ENCODE results near the gene SRSF1.
A peak's percentile ranks its signal among the peaks of the same experiment; 100 is the strongest.
"Not testable (repeated sequence)": the region's sequence is repeated elsewhere in the genome, so short reads cannot be mapped to it uniquely, and the experiment has no call there.

Gene SRSF1

DNA sequence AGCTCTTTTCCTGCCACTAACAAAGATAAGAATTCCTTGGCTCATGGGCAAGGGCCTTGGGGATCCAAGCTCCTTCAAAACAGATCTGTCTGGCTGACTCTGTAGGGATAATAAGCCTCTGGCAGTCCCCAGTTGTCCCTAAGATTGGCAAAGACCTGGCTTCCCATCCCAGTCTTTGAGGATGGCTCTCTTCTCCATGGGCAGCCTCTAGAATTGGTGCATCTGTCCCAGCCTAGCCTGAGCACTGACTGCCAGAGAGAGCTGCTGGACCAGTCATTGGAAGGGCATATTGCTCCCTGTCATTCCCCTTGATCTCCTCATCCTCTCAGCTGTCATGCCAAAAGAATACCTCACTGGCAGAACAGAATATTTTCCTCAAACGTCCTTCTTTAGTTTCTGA lies 38.6 kb downstream of the SRSF1 start:
- Mint-ChIP-seq H3K4me1 (ENCODE audit: low read depth) (no peaks in the 10 kb centered on the region), H3K9me3 (no peaks in the 10 kb centered on the region), H3K36me3 (ENCODE audit: low read depth) (peaks cover 8% of the 10 kb centered on the region), H3K4me3 (no peak overlapping the region), H3K27me3 (peaks cover 3% of the 10 kb centered on the region), H3K27ac (no peak overlapping the region)

DNA sequence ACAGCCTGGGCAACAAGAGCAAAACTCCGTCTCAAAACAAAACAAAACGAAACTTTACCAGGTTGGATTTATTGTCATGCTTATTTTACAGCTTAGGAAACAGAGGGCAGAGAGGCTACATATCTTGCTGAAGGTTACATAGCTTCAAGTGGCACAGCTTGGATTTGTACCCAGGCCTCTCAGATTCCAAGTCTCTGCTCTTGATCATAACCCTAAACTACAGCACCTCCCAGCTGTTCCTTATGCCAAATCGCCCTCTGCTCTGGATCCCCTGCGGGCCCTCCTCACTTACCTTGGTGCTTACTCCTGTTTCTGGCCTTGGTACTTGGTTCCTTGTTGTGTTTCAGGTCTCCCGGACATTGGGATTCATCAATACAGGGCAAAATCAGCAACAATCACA lies 40.2 kb downstream of the SRSF1 start:
- Mint-ChIP-seq H3K4me1 (ENCODE audit: low read depth) (no peaks in the 10 kb centered on the region), H3K27me3 (peaks cover 7% of the 10 kb centered on the region)

DNA sequence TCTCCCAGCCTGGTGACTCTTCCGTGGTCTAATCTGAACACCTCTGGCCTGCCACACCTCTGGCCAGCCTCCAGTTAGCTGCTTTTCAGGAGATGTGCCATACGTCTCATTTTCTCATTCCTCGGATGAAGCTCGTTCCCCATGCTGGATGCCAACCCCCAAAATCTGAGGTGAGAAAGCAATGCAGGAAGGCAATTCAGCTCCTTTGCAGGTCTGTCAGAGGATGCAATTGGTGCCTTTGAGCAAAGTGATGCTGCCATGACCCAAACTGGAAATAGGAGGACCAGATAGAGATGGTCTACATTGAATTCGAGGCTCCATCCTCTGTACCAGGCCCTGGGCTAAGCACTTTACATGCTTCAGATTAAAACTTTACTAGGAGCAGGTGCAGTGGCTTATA lies 40.8 kb downstream of the SRSF1 start:
- no peak overlapping the region for H3K4me3 Mint-ChIP-seq
- H3K27ac Mint-ChIP-seq: no peak overlapping the region
- H3K36me3 Mint-ChIP-seq (ENCODE audit: low read depth): no peaks in the 10 kb centered on the region
- H3K27me3 Mint-ChIP-seq: peaks cover 7% of the 10 kb centered on the region
- H3K9me3 Mint-ChIP-seq: no peaks in the 10 kb centered on the region
- H3K4me1 Mint-ChIP-seq (ENCODE audit: low read depth): no peaks in the 10 kb centered on the region

More for the DNA sequence above, 40.2 kb downstream of the SRSF1 start:
- Mint-ChIP-seq H3K9me3 (no peaks in the 10 kb centered on the region), H3K27ac (no peak overlapping the region), H3K4me3 (no peak overlapping the region), H3K36me3 (ENCODE audit: low read depth) (no peaks in the 10 kb centered on the region)

GRCh38 chr17:57965521-57966160 lies 41.4 kb downstream of the SRSF1 start:
- Mint-ChIP-seq H3K27ac (no peak overlapping the region), H3K36me3 (ENCODE audit: low read depth) (no peaks in the 10 kb centered on the region), H3K4me3 (no peak overlapping the region), H3K27me3 (peaks cover 11% of the 10 kb centered on the region), H3K4me1 (ENCODE audit: low read depth) (no peaks in the 10 kb centered on the region), H3K9me3 (no peaks in the 10 kb centered on the region)

DNA sequence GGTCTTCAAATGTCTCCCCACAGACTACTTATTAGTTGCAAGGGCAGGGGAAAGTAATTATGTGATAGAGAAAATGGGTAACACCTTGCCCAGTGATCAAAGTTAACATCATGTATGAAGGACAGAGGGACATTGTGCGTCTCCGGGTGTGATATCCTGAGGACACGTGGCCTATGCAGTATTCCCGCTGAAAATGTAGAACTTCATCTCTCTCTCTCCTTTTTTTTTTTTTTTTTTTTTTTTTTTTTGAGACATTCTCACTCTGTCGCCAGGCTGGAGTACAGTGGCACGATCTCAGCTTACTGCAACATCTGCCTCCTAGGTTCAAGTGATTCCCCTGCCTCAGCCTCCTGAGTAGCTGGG lies 43.9 kb downstream of the SRSF1 start:
- no peak overlapping the region for H3K4me3 Mint-ChIP-seq
- peaks cover 23% of the 10 kb centered on the region for H3K27me3 Mint-ChIP-seq
- H3K36me3 Mint-ChIP-seq (ENCODE audit: low read depth): no peaks in the 10 kb centered on the region
- no peaks in the 10 kb centered on the region for H3K9me3 Mint-ChIP-seq
- no peak overlapping the region for H3K27ac Mint-ChIP-seq
- H3K4me1 Mint-ChIP-seq (ENCODE audit: low read depth): no peaks in the 10 kb centered on the region

GRCh38 chr17:57962279-57963148 lies 44.5 kb downstream of the SRSF1 start:
- Mint-ChIP-seq H3K9me3 (no peaks in the 10 kb centered on the region), H3K27ac (no peak overlapping the region), H3K4me3 (no peak overlapping the region), H3K27me3 (peaks cover 30% of the 10 kb centered on the region), H3K36me3 (ENCODE audit: low read depth) (no peaks in the 10 kb centered on the region), H3K4me1 (ENCODE audit: low read depth) (peaks cover under 1% of the 10 kb centered on the region)

DNA sequence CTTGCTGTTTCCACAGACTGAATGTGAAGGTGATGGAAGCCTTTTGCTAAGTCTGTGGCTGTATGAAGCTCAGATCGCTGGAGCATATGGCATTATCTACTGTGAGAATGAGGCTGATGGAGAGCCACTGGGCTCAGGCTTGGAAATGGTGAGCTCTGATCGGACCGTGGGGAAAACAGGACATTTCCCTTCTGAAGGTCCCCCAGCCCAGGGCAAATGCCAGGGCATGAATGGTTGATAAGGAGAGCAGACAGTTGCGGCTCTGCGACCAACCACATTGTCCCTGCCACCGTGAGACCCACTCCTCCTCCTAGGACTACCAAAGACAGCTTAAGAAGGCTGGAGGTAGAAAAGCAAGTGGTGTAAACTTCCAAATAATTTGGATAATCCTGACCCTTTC lies 47.1 kb downstream of the SRSF1 start:
- no peaks in the 10 kb centered on the region for H3K36me3 Mint-ChIP-seq (ENCODE audit: low read depth)
- H3K4me3 Mint-ChIP-seq: no peak overlapping the region
- H3K27me3 Mint-ChIP-seq: peaks cover 46% of the 10 kb centered on the region
- no peaks in the 10 kb centered on the region for H3K9me3 Mint-ChIP-seq
- H3K4me1 Mint-ChIP-seq (ENCODE audit: low read depth): peaks cover 17% of the 10 kb centered on the region
- H3K27ac Mint-ChIP-seq: no peak overlapping the region

GRCh38 chr17:57958391-57958790 lies 48.7 kb downstream of the SRSF1 start:
- Mint-ChIP-seq H3K27me3 (peaks cover 48% of the 10 kb centered on the region), H3K4me1 (ENCODE audit: low read depth) (peaks cover 25% of the 10 kb centered on the region)
- not testable (repeated sequence) for H3K4me3 Mint-ChIP-seq; H3K27ac Mint-ChIP-seq; H3K36me3 Mint-ChIP-seq (ENCODE audit: low read depth); H3K9me3 Mint-ChIP-seq

DNA sequence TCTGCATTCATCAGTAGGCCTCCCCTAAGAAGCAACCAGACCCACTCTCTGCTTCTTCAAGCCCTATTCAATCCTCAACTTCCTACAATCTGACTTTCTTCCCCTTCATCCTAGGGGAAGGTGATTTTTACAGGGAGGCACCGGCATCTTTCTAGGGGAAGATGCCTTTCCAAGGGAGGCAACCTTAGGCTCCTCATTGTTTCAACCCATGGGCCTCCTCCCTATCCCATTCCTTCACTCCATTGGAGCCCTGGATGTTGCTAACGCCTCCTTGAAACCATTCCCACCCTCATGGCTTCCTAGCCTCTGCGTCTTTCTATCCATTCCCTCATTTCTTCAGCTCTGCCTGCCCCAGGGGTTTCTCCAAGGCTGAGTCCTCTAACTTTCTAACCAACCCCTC lies 49.2 kb downstream of the SRSF1 start:
- Mint-ChIP-seq H3K9me3 (no peaks in the 10 kb centered on the region), H3K27me3 (peaks cover 53% of the 10 kb centered on the region), H3K27ac (no peak overlapping the region), H3K36me3 (ENCODE audit: low read depth) (no peaks in the 10 kb centered on the region), H3K4me3 (no peak overlapping the region), H3K4me1 (ENCODE audit: low read depth) (peaks cover 25% of the 10 kb centered on the region)

DNA sequence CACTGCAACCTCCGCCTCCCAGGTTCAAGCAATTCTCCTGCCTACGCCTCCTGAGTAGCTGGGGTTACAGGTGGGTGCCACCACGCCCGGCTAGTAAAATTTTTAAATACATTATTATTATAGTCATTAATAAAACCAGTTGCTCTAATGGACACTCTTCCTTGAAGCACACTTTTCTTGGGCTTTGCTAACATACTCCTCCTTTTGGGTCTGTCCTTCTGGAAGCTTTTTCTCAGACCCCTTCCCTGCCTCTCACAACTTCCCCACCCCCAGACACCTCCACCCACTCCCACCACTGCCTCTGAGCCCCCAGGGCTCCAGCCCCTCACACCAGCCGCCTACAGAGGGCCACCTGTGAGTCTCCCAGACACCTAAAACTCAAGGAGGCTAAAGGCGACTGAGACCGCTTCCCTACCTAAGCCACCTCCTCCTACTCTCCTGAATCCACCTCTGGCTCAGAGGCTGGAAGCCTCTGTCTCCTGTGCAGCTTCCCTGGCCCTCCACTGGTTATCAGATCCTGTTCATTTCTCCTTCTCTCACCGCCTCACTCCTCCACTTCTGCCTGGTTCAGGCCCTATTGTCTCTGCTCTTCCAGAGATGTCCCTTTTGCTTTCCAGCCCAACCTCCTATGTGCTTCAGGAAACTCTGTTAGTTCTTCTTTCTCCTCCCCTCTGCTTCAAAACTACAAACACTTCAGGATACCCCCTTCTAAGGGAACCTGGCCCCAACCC lies 49.8 kb downstream of the SRSF1 start:
- H3K4me1 Mint-ChIP-seq (ENCODE audit: low read depth): peaks cover 25% of the 10 kb centered on the region
- no peaks in the 10 kb centered on the region for H3K9me3 Mint-ChIP-seq
- no peak overlapping the region for H3K4me3 Mint-ChIP-seq
- H3K27ac Mint-ChIP-seq: no peak overlapping the region
- H3K36me3 Mint-ChIP-seq (ENCODE audit: low read depth): no peaks in the 10 kb centered on the region
- peaks cover 57% of the 10 kb centered on the region for H3K27me3 Mint-ChIP-seq

GRCh38 chr17:57956291-57957119 lies 50.5 kb downstream of the SRSF1 start:
- no peaks in the 10 kb centered on the region for H3K9me3 Mint-ChIP-seq
- no peaks in the 10 kb centered on the region for H3K36me3 Mint-ChIP-seq (ENCODE audit: low read depth)
- peak overlapping the region; percentile 60 for H3K4me3 Mint-ChIP-seq
- peaks cover 25% of the 10 kb centered on the region for H3K4me1 Mint-ChIP-seq (ENCODE audit: low read depth)
- H3K27me3 Mint-ChIP-seq: peaks cover 54% of the 10 kb centered on the region
- H3K27ac Mint-ChIP-seq: no peak overlapping the region

DNA sequence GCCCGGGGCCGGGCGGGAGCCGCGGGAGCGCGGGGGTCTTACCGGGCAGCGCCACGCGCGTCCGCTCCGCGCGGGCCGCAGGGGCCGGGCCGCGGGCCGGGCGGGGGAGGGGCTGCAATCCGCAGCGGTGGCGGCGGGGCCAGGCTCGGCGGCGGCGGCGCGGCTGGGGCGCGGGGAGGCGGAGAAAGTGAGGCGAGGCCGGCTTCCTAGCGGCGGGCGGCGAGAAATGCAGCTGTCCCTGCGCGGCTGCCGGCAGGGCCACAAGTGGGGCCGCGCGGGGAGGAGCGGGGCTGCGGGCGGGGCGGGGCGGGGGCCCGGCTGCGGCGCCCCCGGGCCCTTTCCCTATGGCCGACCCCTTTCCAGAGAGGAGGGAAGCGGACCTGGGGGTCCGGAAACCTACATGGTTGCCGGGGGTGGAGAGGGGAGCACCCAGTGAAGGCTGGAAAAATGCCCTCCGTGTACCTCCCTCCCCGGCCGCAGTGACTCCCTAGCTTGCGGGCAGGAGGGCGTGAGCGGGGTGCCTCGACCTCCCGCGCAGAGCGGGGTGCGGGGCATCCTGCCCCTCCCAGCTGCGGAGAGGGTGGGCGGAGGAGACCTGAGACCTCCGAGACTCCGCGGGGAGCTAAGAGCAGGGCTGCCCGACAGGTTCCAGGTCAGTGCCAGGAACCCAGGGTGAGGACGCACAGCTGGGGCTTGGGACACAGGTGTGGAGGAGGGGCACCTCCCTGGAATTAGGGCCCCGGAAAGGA lies 51.7 kb downstream of the SRSF1 start, which contains the start of gene CUEDC1:
CUEDC1 (minus strand) TSS at position 230 of the 749 bp plus-strand sequence. CDS start 69,848 bp downstream, outside the sequence.
- Mint-ChIP-seq H3K27me3 (peaks cover 54% of the 10 kb centered on the region), H3K27ac (peak within 1 kb of the TSS; percentile 16), H3K4me3 (peak within 1 kb of the TSS; percentile 60), H3K4me1 (ENCODE audit: low read depth) (peaks cover 34% of the 10 kb centered on the region), H3K9me3 (no peaks in the 10 kb centered on the region), H3K36me3 (ENCODE audit: low read depth) (no peaks in the 10 kb centered on the region)

DNA sequence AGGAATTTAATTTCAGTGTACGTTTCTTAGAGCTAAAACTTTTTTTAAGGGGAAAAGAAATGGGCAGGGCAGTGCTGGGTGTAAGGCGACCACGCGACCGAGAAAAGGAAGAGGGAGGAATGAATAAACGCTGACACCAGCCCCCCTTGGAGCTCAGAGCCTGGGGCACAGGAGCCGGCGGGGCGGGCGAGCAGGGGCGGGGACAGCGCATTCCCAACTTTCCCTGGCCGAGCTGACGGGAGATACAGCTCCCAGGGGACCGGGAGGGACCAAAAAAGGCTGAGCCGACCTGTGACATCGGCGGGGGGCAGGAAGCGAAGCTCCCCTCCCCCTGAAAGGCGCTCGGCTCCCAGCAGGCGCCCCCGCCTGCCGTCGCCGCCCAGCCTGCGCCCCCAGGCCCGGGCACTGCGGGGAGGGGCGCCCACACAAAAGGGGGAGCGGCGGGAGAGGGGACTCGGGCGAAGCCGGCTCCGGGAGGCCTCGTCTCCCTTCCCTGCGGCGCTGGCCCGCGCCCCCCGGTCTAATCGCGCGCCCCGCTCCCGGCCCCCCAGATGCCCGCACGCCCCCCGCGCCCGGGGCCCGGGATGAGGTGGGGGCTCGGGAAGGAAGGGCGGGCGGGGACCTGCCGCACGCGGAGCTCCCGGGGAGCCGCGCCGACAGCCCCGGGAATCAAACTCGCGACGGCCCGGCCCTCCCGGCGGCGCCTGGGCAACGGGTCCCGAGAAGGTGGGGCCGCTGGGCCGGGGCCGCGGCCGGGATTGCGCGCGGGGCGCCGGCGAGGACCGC lies 52.5 kb downstream of the SRSF1 start:
- no peak overlapping the region for H3K27ac Mint-ChIP-seq
- peak overlapping the region; percentile 26 for H3K4me3 Mint-ChIP-seq
- H3K9me3 Mint-ChIP-seq: no peaks in the 10 kb centered on the region
- peaks cover 39% of the 10 kb centered on the region for H3K4me1 Mint-ChIP-seq (ENCODE audit: low read depth)
- no peaks in the 10 kb centered on the region for H3K36me3 Mint-ChIP-seq (ENCODE audit: low read depth)
- peaks cover 51% of the 10 kb centered on the region for H3K27me3 Mint-ChIP-seq

Measured in stimulated activated naive CD8-positive, alpha-beta T cell treated with anti-CD3 and anti-CD28 coated beads, Interleukin-15, Interleukin-2, amounts not matched to agents 100 ng/mL and 50 ng/mL, for 24 hours (primary cell).